HG03025 (cell line): ENCODE measurements around the gene WDFY2.
A peak's percentile ranks its signal among the peaks of the same experiment; 100 is the strongest.

Experiments used
- ATAC-seq: cut with Tn5 transposase; IDR thresholded peaks from one replicate; pipeline ENCODE4 v1.9.1; 2021; ENCODE audit warnings: mild to moderate bottlenecking, moderate library complexity; ENCODE audit not compliant: unreplicated experiment, low FRiP score

Gene WDFY2

DNA sequence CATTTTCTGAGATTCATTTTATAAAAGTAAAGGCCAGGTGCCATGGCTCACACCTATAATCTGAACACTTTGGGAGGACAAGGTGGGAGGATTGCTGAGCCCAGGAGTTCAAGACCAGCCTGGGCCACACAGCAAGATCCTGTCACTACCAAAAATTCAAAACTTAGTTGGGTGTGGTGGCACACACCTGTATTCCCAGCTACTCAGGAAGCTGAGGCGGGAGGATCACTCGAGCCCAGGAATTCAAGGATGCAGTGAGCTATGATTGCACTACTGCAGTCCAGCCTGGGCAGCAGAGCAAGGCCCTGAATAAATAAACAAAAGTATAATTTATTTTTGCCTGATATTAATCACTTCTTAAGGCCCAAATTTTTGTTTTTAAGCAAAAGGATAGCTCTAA, 179.2 kb downstream of the WDFY2 start:
- ATAC-seq = no peak

GRCh38 chr13:51764184-51765141, 180.2 kb downstream of the WDFY2 start:
- ATAC-seq = peak; percentile 81

- ATAC-seq = no peak
Measured at GRCh38 chr13:51765142-51765515, 180.9 kb downstream of the WDFY2 start.

DNA sequence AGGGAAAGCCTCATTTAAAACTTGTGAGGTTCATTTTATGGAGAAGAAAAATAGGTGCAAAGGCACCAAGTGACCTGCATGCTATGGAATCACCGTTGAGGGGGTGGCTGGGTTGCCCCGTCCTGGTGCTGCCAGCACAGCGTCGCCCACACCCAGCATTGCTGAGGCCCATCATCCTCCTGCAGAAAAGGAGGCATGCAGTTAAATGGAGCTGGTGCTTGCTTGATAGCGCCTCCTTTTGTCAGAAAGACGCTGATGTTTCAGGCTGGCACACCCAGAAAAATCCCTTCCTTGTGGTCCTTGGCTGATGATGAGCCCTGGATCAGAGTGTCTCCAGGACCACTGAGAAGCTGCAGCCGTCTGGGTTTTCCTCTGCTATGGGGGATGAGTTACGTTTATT, 182.8 kb downstream of the WDFY2 start:
- no peak for ATAC-seq

GRCh38 chr13:51768378-51768921, 184.2 kb downstream of the WDFY2 start:
- no peak for ATAC-seq

DNA sequence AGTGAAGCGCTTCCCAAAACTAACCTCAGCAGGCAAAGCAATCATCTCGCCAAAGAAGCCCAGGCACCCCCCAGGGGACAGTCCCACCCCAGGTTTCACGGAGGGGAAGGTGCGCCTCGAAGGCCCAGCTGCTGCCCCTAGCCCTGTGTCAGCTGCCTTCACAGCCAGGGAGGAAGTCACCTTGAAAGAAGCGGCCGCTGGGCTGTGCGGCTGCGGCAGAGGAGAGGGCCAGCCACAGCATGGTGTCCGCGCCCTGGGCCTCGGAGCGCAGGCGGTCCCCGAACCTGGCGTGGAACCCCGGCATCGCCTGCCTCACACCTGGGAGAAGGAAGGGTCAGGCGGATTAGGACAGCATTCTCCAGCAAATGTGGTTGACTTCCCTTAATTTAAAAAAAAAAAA, 184.7 kb downstream of the WDFY2 start:
- no peak for ATAC-seq

- no peak for ATAC-seq
Measured at GRCh38 chr13:51769455-51770127, 185.3 kb downstream of the WDFY2 start.

DNA sequence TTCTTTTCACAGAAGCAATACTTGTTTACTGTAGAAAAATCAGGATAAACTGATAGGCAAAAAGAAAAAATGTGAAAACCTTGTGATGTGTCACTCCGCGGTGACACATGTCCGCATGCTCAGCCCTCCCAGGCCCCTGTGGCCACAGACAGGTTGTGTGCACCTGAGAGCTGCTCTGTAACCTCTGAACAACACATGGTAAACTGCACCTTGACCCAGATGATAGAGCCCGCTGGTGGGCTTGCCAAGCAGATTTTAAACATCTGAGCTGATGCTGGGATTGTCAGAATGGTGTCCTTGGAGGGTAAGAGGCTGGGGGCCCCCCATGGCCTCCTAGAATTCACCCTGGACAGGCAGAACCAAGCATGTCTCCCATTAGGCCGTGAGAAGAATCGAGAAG, 185.9 kb downstream of the WDFY2 start:
- no peak for ATAC-seq

DNA sequence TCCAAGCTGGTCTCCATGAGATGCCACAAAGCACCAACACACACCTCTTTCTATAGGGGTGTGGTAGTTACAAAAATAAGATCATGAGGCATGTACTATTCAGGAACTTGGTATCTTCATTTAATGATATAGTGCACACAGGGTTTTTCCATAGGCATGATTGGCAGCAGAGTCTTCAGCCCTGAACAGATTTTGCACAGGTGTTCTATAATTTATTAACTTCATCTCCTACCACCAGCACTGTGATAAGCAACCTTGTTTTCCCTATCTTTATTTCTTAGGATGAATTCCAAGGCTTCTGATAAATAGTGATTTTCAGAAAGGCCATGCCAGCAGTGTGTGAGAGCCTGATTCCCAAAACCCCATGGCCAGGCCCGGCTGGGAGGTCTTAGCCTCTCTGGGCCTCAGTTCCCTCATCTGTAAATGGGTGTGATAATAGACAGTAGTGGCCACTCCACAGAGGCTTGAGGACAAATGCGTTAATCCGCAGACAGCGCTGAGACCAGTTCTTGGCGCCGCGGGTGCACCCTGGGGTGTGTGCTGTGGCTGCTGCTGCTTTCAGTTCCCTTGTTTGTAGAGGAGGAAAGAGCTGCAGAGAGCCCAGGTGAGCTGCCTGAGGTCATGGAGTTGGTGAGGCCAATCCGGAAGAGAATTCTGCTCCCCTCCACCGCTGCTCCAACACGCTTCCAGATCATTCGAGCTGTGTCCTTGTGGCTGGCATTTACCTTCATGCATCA, 186.6 kb downstream of the WDFY2 start:
- ATAC-seq = peak; percentile 85

DNA sequence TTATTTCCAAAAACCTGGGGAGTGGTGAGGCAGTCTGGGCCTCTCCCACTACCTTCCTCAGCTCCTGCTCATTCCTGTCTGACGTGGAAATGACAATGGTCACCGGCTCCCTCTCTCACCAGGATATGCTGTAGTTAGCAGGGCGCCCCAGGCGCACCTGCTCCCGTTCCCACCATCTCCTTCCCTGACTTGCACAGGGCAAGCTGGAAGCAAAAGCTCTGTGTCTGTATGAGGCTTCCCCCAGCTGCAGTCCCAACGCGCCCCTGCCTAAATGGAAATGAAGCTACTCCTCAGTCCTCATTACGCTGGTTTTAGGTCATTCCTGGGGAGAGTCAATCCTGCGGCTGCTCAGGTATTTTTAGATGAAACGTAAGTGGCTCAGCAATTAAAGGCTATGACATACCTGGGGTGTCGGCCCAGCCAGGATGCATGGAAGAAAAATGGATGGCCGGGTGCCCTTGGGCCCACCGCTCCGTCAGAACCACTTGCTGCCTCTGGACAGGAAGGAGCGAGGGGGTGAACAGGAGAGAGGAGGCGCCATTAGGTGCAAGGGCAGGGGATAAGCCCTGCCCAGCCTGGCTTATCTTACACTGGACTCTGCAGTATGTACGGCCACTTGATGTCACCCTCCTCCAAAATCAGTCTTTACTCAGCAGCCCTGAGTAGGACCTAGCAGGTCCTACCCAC, 187.3 kb downstream of the WDFY2 start:
- no peak for ATAC-seq

GRCh38 chr13:51772105-51772455, 187.8 kb downstream of the WDFY2 start:
- ATAC-seq = no peak

DNA sequence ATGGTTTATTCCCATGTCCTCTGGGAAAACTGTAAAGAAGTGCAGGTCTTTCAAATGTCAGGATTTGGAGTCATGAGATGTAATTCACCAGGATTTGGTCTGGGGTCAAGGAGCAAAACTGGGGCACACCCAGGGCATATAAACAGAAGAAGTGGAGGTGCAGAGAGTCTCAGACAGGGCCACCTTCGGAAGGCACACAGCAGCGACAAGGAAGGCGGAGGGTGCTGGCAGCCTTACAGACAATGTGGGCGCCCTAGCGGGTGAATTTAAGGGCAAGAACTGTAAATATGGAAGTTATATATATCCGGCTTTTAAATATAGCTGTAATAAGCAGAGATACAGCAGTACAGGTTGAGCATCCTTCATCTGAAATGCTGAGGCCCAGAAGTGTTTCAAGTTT, 188.5 kb downstream of the WDFY2 start:
- no peak for ATAC-seq

GRCh38 chr13:51773515-51773914, 189.3 kb downstream of the WDFY2 start:
- ATAC-seq = no peak

- no peak for ATAC-seq
Measured at GRCh38 chr13:51776179-51776578, 191.9 kb downstream of the WDFY2 start.

DNA sequence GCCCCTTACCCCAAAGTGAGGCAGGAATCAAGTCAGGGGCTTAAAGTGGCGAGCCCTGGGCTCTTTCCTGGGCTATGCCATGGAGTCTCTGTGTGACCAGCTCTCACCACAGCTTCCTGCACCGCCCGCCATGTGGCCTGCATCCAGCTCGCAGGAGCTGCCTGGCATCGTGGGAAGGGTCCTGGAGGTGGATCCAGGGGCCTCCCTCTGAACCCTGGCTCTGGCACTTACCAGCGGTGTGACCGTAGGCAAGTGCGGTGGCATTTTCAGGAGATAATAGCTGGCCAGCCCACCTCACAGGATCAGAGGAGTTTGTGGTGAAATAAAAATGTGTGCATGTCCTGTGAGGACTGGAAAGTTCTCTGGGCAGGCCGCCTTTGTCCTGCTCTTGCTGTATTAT, 193.7 kb downstream of the WDFY2 start:
- ATAC-seq = no peak

DNA sequence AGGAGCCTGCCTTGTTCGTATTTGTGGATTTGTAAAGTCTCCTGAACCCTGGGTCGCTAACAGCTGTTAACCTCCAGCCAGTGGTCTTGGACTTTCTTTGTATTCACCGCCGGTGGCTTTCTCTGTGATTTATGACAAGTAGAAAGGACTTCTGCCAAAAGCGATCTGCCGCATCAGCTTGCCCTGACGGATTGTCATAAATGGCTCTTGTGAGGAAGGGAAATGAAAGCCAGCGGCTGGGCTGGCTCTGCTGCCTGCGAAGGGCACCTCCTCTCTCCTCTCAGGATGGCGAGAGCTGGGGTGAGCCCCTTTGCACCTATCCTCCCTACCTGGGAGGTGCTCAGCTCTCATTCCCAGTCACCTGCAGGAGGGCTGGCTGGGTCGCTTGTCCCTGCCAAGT, 194.1 kb downstream of the WDFY2 start:
- ATAC-seq = no peak

DNA sequence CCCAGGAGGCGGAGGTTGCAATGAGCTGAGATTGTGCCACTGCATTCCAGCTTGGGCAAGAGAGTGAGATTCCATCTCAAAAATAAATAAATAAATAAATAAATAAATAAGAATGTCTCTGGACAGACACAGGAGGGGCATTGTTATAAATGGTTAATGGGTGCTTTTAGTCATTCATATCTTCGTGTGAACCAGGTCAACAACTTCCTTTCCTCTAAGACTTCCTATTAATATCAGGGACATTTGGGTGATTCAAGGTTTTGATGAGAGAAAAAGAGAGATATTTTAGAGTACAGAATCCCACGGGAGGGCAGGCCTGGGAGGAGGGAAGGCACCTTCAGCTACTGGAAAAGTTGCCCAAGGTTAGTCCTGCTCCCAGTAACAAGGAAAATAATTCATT, 195.8 kb downstream of the WDFY2 start:
- no peak for ATAC-seq

GRCh38 chr13:51781246-51782022, 197.2 kb downstream of the WDFY2 start:
- no peak for ATAC-seq

GRCh38 chr13:51782026-51782710, 197.9 kb downstream of the WDFY2 start:
- no peak for ATAC-seq
